HCT116 (cell line): ENCODE measurements around the gene DACH2. TPM values are rescaled to one million over a fixed set of nuclear protein-coding genes. Genes with fewer than 3 reads are reported as not detected.

Experiments
- ATAC-seq: fragments of 200-7000 bp; cut with Tn5 transposase; 2 replicates; pipeline ENCODE4 v1.9.1; 2020; ENCODE audit warnings: mild to moderate bottlenecking, moderate library complexity
- BruUV-seq: library from RNA; stranded (reverse); fragments of 400-500 nt; replicated peaks from 2 replicates; lab custom pipeline; 2021; lab: Mats Ljungman, UMichigan
- CTCF ChIA-PET: fragments of 300-600 bp; sonication (Branson Sonifier 250); formaldehyde crosslinking; loops from one replicate; lab custom pipeline; 2021; ENCODE audit warnings: antibody characterized with exemption; lab: Charles Lee
- POLR2A ChIA-PET: fragments of 300-600, 350-600 bp; sonication (Branson Sonifier 250); formaldehyde crosslinking; loops from one replicate; lab custom pipeline; 2021; ENCODE audit warnings: antibody characterized with exemption; lab: Charles Lee
- RAD21 ChIA-PET, 2 experiments: fragments of 300-600 bp; sonication (Branson Sonifier 250); formaldehyde crosslinking; loops; one replicate each; lab custom pipeline; 2023; ENCODE audit warnings: low total read pairs in 2 of 2; ENCODE audit not compliant: uncharacterized antibody in 2 of 2, unreplicated experiment in 2 of 2, low non-redundant PET in 1 of 2; lab: Charles Lee
- DNase-seq: peaks from one replicate; pipeline ENCODE4 v3.0.0-alpha.2; 2010; ENCODE audit warnings: low read depth, low spot score
- H2AFZ ChIP-seq: fragments of 200-600 bp; shearing (Covaris generic), sonication (generic); 2 replicates; pipeline ENCODE4 v1.6.1; 2017; ENCODE audit warnings: low read depth, mixed run types, mixed read lengths, antibody characterized with exemption, low read length; ENCODE audit not compliant: poor library complexity, severe bottlenecking
- H3K27ac ChIP-seq: 2 replicates; pipeline ENCODE4 v1.5.1; 2012; ENCODE audit warnings: low read depth, low read length
- H3K27me3 ChIP-seq: fragments of 200-600 bp; sonication (generic); 2 replicates; pipeline ENCODE4 v1.6.1; 2016; ENCODE audit warnings: mixed run types, low read length, mixed read lengths; ENCODE audit not compliant: insufficient read depth
- H3K36me3 ChIP-seq, 2 experiments: fragments of 200-500 bp in 1 of 2; fragments of 200-600 bp in 1 of 2; sonication (Bioruptor generic) in 1 of 2; sonication (generic) in 1 of 2; 2 replicates each; pipeline versions ENCODE4 v1.5.1 to v1.6.1; 2014 to 2016; ENCODE audit warnings: low read length in 2 of 2, inconsistent platforms in 1 of 2, mixed read lengths in 1 of 2, mixed run types in 1 of 2; ENCODE audit not compliant: insufficient read depth in 2 of 2, control insufficient read depth in 1 of 2
- H3K4me1 ChIP-seq, 2 experiments: fragments of 200-600 bp in 1 of 2; sonication (generic) in 1 of 2; 2 replicates each; pipeline versions ENCODE4 v1.5.1 to v1.6.1; 2012 to 2017; ENCODE audit warnings: low read length in 2 of 2, inconsistent platforms in 1 of 2, mild to moderate bottlenecking in 1 of 2, mixed read lengths in 1 of 2, mixed run types in 1 of 2, moderate library complexity in 1 of 2; ENCODE audit not compliant: insufficient read depth in 2 of 2, control insufficient read depth in 1 of 2
- H3K4me2 ChIP-seq: fragments of 200-600 bp; sonication (generic); 2 replicates; pipeline ENCODE4 v1.6.1; 2017; ENCODE audit warnings: mixed run types, low read length, mixed read lengths
- H3K4me3 ChIP-seq, 2 experiments: fragments of 200-600 bp in 1 of 2; sonication (generic) in 1 of 2; replicated peaks in 1 of 2; 2 replicates each; pipeline ENCODE4 v1.5.1; 2011 to 2016; ENCODE audit warnings: low read length in 2 of 2, control low read depth in 1 of 2, low read depth in 1 of 2, mild to moderate bottlenecking in 1 of 2, mixed read lengths in 1 of 2, mixed run types in 1 of 2
- H3K79me2 ChIP-seq: fragments of 200-600 bp; sonication (generic); 2 replicates; pipeline ENCODE4 v1.6.1; 2017; ENCODE audit warnings: mild to moderate bottlenecking, mixed run types, low read length, moderate library complexity, mixed read lengths; ENCODE audit not compliant: insufficient read depth
- H3K9ac ChIP-seq: fragments of 200-600 bp; sonication (generic); 2 replicates; pipeline ENCODE4 v1.6.1; 2016; ENCODE audit warnings: low read length, mixed read lengths
- H3K9me2 ChIP-seq: fragments of 200-600 bp; sonication (generic), shearing (Covaris generic); 2 replicates; pipeline ENCODE4 v1.6.1; 2017; ENCODE audit warnings: mixed run types, mild to moderate bottlenecking, moderate library complexity; ENCODE audit not compliant: insufficient read depth
- H3K9me3 ChIP-seq, 2 experiments: fragments of 200-500 bp in 1 of 2; fragments of 200-600 bp in 1 of 2; sonication (Bioruptor generic) in 1 of 2; sonication (generic) in 1 of 2; 2 replicates each; pipeline ENCODE4 v1.6.1; 2014 to 2017; ENCODE audit warnings: low read length in 2 of 2, mixed read lengths in 2 of 2, inconsistent platforms in 1 of 2, low read depth in 1 of 2, mild to moderate bottlenecking in 1 of 2, mixed run types in 1 of 2, moderate library complexity in 1 of 2; ENCODE audit not compliant: control insufficient read depth in 1 of 2, insufficient read depth in 1 of 2
- H4K20me1 ChIP-seq: fragments of 200-600 bp; sonication (generic), shearing (Covaris generic); 2 replicates; pipeline ENCODE4 v1.6.1; 2017; ENCODE audit warnings: mixed run types, mild to moderate bottlenecking, moderate library complexity; ENCODE audit not compliant: insufficient read depth
- CBX3 ChIP-seq: IDR thresholded peaks from 2 replicates; pipeline ENCODE4 v1.6.1; 2012; ENCODE audit warnings: low read depth
- CEBPB ChIP-seq: IDR thresholded peaks from 2 replicates; pipeline ENCODE4 v1.6.1; 2012; ENCODE audit warnings: low read depth
- ELF1 ChIP-seq: IDR thresholded peaks from 2 replicates; pipeline ENCODE4 v1.6.1; 2012; ENCODE audit warnings: low read depth, borderline replicate concordance
- FOSL1 ChIP-seq: IDR thresholded peaks from 2 replicates; pipeline ENCODE4 v1.6.1; 2012; ENCODE audit warnings: low read depth
- JUND ChIP-seq: IDR thresholded peaks from 2 replicates; pipeline ENCODE4 v1.6.1; 2012
- POLR2A ChIP-seq: IDR thresholded peaks from 2 replicates; pipeline ENCODE4 v1.7.0; 2011; ENCODE audit warnings: borderline replicate concordance; ENCODE audit not compliant: insufficient read depth, insufficient read length; ENCODE audit errors: extremely low read depth
- SIN3A ChIP-seq: IDR thresholded peaks from 2 replicates; pipeline ENCODE4 v1.6.1; 2012; ENCODE audit warnings: low read depth
- SP1 ChIP-seq: IDR thresholded peaks from 2 replicates; pipeline ENCODE4 v1.6.1; 2012; ENCODE audit warnings: low read depth
- TCF7L2 ChIP-seq: IDR thresholded peaks from 2 replicates; pipeline ENCODE4 v1.7.0; 2011; ENCODE audit warnings: borderline replicate concordance, inconsistent platforms; ENCODE audit not compliant: insufficient read depth, insufficient read length; ENCODE audit errors: extremely low read depth
- ZFX ChIP-seq: fragments of 450-650 bp; IDR thresholded peaks from 2 replicates; pipeline ENCODE4 v1.6.1; 2017
- intact Hi-C: fragments of 100-400 bp; cut with micrococcal nuclease; formaldehyde crosslinking; loops from 2 replicates; pipeline ENCODE4 v1.10.0; 2022
- total RNA-seq: library from RNA; stranded (reverse); gene quantifications from one replicate; pipeline ENCODE4 v1.2.1, GENCODE V29; 2021; ENCODE audit not compliant: unreplicated experiment
- TF ChIP-seq, protein P1 (sequence below): IDR thresholded peaks from 2 replicates; pipeline ENCODE4 v1.6.1; 2012
- TF ChIP-seq, protein P2 (sequence below): IDR thresholded peaks from 2 replicates; pipeline ENCODE4 v1.6.1; 2012; ENCODE audit warnings: low read depth

The DACH2 gene
- total RNA-seq, 1 experiment from 2014 or later, result not detected

DNA sequence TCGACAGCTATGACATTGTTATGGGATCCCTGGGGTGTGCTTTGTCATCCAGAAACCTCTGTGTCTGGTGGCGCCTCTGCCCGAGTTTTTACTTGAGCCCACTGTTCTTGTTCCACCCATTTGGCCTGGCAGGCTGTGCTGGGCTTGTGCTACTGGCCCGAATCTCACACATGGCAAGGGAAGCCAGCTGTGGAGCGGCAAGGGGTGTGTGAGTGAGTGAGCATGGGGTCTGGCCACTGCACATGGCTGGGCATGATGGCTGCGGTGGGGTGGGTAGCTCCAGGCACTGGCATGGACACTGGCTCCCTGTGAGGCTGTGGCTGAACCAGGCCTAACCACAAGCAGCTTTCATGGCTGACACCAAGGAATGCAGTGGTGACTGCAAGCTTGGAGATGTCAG lies 89.2 kb downstream of the DACH2 start:
- intact Hi-C loops, result no loop called here
- BruUV-seq, result no TSS peak
- Histone ChIP-seq H3K36me3 (no peaks in the 10 kb centered on the region), H4K20me1 (no peaks in the 10 kb centered on the region), H3K9me2 (no peaks in the 10 kb centered on the region), H3K4me3 (no peak overlapping the region), H3K9me3 (no peaks in the 10 kb centered on the region), H3K27ac (no peak overlapping the region), H3K27me3 (no peaks in the 10 kb centered on the region), H2AFZ (no peak overlapping the region), H3K9ac (no peak overlapping the region), H3K4me2 (no peak overlapping the region), H3K4me1 (no peaks in the 10 kb centered on the region), H3K79me2 (no peaks in the 10 kb centered on the region)
- ChIA-PET POLR2A (no interaction called here), RAD21 (no interaction called here), CTCF (no interaction called here)
- TF ChIP-seq JUND (no peak), SIN3A (no peak), POLR2A (no peak), ELF1 (no peak), CEBPB (no peak), CBX3 (no peak), FOSL1 (no peak), TCF7L2 (no peak), SP1 (no peak), ZFX (no peak)
- TF ChIP-seq, protein P1, sequence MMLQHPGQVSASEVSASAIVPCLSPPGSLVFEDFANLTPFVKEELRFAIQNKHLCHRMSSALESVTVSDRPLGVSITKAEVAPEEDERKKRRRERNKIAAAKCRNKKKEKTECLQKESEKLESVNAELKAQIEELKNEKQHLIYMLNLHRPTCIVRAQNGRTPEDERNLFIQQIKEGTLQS, result no peak
- TF ChIP-seq, protein P2, sequence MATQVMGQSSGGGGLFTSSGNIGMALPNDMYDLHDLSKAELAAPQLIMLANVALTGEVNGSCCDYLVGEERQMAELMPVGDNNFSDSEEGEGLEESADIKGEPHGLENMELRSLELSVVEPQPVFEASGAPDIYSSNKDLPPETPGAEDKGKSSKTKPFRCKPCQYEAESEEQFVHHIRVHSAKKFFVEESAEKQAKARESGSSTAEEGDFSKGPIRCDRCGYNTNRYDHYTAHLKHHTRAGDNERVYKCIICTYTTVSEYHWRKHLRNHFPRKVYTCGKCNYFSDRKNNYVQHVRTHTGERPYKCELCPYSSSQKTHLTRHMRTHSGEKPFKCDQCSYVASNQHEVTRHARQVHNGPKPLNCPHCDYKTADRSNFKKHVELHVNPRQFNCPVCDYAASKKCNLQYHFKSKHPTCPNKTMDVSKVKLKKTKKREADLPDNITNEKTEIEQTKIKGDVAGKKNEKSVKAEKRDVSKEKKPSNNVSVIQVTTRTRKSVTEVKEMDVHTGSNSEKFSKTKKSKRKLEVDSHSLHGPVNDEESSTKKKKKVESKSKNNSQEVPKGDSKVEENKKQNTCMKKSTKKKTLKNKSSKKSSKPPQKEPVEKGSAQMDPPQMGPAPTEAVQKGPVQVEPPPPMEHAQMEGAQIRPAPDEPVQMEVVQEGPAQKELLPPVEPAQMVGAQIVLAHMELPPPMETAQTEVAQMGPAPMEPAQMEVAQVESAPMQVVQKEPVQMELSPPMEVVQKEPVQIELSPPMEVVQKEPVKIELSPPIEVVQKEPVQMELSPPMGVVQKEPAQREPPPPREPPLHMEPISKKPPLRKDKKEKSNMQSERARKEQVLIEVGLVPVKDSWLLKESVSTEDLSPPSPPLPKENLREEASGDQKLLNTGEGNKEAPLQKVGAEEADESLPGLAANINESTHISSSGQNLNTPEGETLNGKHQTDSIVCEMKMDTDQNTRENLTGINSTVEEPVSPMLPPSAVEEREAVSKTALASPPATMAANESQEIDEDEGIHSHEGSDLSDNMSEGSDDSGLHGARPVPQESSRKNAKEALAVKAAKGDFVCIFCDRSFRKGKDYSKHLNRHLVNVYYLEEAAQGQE, result no peak
- ATAC-seq, result no peak
- DNase-seq, result no peak
